ENCODE data around the gene CCSAP.

Gene CCSAP

GRCh38 chr1:229275005-229275404, 67.8 kb downstream of the CCSAP start:
- Histone ChIP-seq H3K27ac (no peak overlapping the region), H3K9me3 (no peaks in the 10 kb centered on the region), H3K4me1 (ENCODE audit: control insufficient read depth in 1 of 2, insufficient read depth in 1 of 2, low read depth in 1 of 2, low read length in 1 of 2) (peaks cover 29 to 37% of the 10 kb centered on the region in 2 experiments), H3K36me3 (no peaks in the 10 kb centered on the region), H3K4me3 (ENCODE audit: low read depth in 1 of 2, low read length in 1 of 2) (no peak overlapping the region), H3K27me3 (peaks cover 77% of the 10 kb centered on the region)
- TF ChIP-seq, protein P1, sequence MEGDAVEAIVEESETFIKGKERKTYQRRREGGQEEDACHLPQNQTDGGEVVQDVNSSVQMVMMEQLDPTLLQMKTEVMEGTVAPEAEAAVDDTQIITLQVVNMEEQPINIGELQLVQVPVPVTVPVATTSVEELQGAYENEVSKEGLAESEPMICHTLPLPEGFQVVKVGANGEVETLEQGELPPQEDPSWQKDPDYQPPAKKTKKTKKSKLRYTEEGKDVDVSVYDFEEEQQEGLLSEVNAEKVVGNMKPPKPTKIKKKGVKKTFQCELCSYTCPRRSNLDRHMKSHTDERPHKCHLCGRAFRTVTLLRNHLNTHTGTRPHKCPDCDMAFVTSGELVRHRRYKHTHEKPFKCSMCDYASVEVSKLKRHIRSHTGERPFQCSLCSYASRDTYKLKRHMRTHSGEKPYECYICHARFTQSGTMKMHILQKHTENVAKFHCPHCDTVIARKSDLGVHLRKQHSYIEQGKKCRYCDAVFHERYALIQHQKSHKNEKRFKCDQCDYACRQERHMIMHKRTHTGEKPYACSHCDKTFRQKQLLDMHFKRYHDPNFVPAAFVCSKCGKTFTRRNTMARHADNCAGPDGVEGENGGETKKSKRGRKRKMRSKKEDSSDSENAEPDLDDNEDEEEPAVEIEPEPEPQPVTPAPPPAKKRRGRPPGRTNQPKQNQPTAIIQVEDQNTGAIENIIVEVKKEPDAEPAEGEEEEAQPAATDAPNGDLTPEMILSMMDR (IDR thresholded peaks at IDR 0.05) = no peak

DNA sequence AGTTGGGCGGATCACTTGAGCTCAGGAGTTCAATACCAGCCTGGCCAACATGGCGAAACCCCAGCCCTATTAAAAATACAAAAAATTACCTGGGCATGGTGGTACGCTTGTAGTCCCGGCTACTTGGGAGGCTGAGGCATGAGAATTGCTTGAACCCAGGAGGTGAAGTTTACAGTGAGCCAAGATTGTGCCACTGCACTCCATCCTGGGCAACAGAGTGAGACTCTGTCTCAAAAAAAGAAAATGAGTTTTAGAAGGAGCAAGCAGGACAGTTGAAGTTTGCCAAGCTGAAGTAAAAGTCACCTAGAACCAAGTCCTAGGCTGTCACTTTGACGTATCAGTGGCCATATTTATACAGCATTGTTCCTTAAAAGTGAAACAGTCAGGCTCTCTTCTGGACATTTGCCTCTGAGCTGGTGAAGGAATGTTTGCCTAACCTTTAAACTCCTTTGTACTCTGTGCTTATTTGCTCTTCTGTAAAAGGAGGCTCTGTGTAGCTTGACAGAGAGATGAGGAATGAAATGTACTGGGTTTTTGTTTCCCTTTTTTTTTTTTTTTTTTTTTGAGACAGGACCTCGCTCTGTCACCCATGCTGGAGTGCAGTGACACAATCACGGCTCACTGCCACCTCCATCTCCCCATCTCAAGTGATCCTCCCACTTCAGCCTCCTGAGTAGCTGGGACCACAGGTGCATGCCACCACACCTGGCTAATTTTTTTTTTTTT, 69.2 kb downstream of the CCSAP start:
- TF ChIP-seq, protein P1 (IDR thresholded peaks at IDR 0.05) = no peak
- no peak overlapping the region for H3K4me3 ChIP-seq (ENCODE audit: low read depth in 1 of 2, low read length in 1 of 2)
- H3K36me3 ChIP-seq = no peaks in the 10 kb centered on the region

DNA sequence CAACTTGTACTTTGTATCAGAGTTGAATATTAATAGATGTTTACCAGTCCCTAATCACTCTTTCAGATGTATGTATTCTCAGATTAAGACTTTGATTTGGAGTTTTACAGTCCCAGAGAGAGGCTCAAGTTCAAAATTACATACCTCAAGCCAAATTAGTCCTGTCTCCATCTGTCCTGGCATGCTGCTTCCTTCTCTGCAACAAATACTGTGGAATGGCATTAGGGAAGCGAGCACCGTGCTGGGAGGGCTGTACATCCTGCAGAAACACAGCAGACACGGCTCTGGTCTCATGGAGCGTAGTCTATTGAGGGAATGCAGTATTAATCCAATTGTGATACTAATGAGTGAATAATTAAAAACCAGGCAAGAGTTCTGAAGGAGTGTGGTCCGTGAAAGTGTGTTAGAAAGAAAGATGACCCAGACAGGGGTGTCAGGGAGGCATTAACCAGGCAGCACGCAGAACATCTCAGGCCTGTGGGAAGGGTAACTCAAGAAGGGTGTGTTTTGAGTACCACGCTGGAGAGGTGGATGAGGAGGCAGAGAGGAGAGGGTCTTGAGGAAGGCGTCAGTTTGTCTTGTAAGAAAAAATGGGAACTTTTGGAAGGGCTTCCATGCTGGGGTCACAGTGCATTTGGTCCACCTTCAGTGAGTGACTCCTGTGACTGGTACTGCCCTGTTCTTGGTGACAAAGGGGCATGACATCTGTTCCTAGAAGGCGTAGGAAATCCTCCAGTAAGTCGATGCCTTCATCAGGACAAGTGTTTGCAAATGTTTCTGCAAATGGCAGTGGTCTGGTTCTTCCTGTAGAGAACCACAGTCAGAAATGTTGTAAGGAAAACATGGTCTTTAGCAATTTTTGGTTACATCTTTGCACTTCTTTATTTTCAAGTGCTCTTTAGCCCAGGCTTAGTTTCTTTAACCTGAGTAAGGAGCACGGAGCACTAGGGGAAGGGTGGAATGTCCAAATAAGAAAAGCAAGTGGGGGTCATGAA, 70.4 kb downstream of the CCSAP start:
- H3K4me3 ChIP-seq (ENCODE audit: low read depth in 1 of 2, low read length in 1 of 2) = peak overlapping the region; percentile 57 to 68
- no peaks in the 10 kb centered on the region for H3K9me3 ChIP-seq
- TF ChIP-seq, protein P1 (IDR thresholded peaks at IDR 0.05) = no peak
- peaks cover 33 to 41% of the 10 kb centered on the region in 2 experiments for H3K4me1 ChIP-seq (ENCODE audit: control insufficient read depth in 1 of 2, insufficient read depth in 1 of 2, low read depth in 1 of 2, low read length in 1 of 2)
- peaks cover 72% of the 10 kb centered on the region for H3K27me3 ChIP-seq
- no peaks in the 10 kb centered on the region for H3K36me3 ChIP-seq
- peak overlapping the region; percentile 26 for H3K27ac ChIP-seq

More for the DNA sequence above, 69.2 kb downstream of the CCSAP start:
- Histone ChIP-seq H3K9me3 (no peaks in the 10 kb centered on the region), H3K27ac (no peak overlapping the region), H3K27me3 (peaks cover 77% of the 10 kb centered on the region), H3K4me1 (ENCODE audit: control insufficient read depth in 1 of 2, insufficient read depth in 1 of 2, low read depth in 1 of 2, low read length in 1 of 2) (peaks cover 29 to 37% of the 10 kb centered on the region in 2 experiments)

DNA sequence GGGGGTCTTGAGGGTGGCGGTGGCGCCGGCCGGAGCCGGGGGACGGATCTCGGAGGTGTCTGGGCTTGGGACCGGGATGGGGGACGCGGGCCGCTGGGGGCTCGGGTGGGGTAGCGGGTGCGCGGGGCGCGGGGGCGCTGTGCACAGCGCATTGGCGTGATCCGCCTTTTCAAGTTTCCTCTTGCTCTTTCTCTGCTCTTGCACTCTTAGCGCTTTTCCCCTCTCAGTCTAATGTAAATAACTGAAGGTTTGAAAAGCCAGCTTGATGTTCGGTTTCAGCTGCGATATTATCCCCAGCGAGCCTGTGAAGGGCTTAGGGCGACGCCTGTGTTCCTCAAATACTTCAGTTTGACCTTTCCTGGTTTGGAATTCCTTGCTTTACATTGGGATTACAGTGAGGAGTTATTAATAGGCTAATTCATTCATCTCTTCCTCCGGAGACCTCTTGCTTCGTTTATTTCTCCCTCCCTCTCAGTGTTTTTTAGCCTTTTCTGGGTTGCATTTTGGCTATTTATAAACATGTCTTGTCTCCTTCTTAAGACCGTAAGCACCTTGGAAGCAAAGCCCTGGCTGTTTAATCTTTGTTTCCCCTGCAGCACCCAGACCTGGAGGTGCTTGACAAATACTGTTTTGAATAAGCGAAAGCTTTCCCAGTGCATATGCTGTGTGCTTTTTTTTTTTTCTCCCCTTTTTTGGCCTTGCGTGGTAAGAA, 71.2 kb downstream of the CCSAP start:
- no peaks in the 10 kb centered on the region for H3K36me3 ChIP-seq
- peak overlapping the region; percentile 57 to 68 for H3K4me3 ChIP-seq (ENCODE audit: low read depth in 1 of 2, low read length in 1 of 2)
- TF ChIP-seq, protein P1 (IDR thresholded peaks at IDR 0.05) = no peak
- peak overlapping the region; percentile 61 for H3K27ac ChIP-seq
- H3K9me3 ChIP-seq = no peaks in the 10 kb centered on the region
- H3K27me3 ChIP-seq = peaks cover 71% of the 10 kb centered on the region
- H3K4me1 ChIP-seq (ENCODE audit: control insufficient read depth in 1 of 2, insufficient read depth in 1 of 2, low read depth in 1 of 2, low read length in 1 of 2) = peaks cover 33 to 41% of the 10 kb centered on the region in 2 experiments
